GM15510 (cell line): ENCODE measurements around the gene OSBPL3.

Experiments
- POLR2A ChIP-seq: IDR thresholded peaks from 3 replicates; pipeline ENCODE4 v1.6.1; 2011; ENCODE audit warnings: borderline replicate concordance; ENCODE audit not compliant: insufficient read length; ENCODE audit errors: extremely low read depth

The OSBPL3 gene

GRCh38 chr7:24816868-24817267 lies 163.1 kb downstream of the OSBPL3 start:
- TF ChIP-seq POLR2A, result no peak

- TF ChIP-seq POLR2A, result no peak
These were observed 167.6 kb downstream of the OSBPL3 start for GRCh38 chr7:24812305-24812945.

GRCh38 chr7:24808518-24808917 lies 171.5 kb downstream of the OSBPL3 start:
- no peak for TF ChIP-seq POLR2A

- TF ChIP-seq POLR2A, result no peak
These were observed 177.7 kb downstream of the OSBPL3 start for GRCh38 chr7:24802300-24802699.

- TF ChIP-seq POLR2A, result no peak
These were observed 178.1 kb downstream of the OSBPL3 start for GRCh38 chr7:24801883-24802282.

- TF ChIP-seq POLR2A, result no peak
These were observed 179.3 kb downstream of the OSBPL3 start for GRCh38 chr7:24800667-24801066.

GRCh38 chr7:24800073-24800472 lies 179.9 kb downstream of the OSBPL3 start:
- TF ChIP-seq POLR2A, result no peak

- TF ChIP-seq POLR2A, result no peak
These were observed 180.5 kb downstream of the OSBPL3 start for GRCh38 chr7:24799506-24799905.

- no peak for TF ChIP-seq POLR2A
These were observed 181.7 kb downstream of the OSBPL3 start for GRCh38 chr7:24798261-24798660.

- TF ChIP-seq POLR2A, result no peak
These were observed 182.7 kb downstream of the OSBPL3 start for GRCh38 chr7:24797270-24797669.

- TF ChIP-seq POLR2A, result no peak
These were observed 184.6 kb downstream of the OSBPL3 start for GRCh38 chr7:24795407-24795767.

GRCh38 chr7:24793982-24794648 lies 185.9 kb downstream of the OSBPL3 start:
- TF ChIP-seq POLR2A, result no peak

GRCh38 chr7:24788961-24789576 lies 190.9 kb downstream of the OSBPL3 start:
- no peak for TF ChIP-seq POLR2A

- no peak for TF ChIP-seq POLR2A
These were observed 191.9 kb downstream of the OSBPL3 start for GRCh38 chr7:24788075-24788474.

GRCh38 chr7:24786941-24787340 lies 193.0 kb downstream of the OSBPL3 start:
- TF ChIP-seq POLR2A, result no peak

GRCh38 chr7:24786306-24786705 lies 193.7 kb downstream of the OSBPL3 start:
- TF ChIP-seq POLR2A, result no peak
